GM19463 (cell line): Measurements from ENCODE around the gene MPZ.

ENCODE experiments used
- ATAC-seq: cut with Tn5 transposase; IDR thresholded peaks from one replicate; pipeline ENCODE4 v1.9.1; 2021; ENCODE audit warnings: mild to moderate bottlenecking, moderate library complexity; ENCODE audit not compliant: unreplicated experiment

The MPZ gene

DNA sequence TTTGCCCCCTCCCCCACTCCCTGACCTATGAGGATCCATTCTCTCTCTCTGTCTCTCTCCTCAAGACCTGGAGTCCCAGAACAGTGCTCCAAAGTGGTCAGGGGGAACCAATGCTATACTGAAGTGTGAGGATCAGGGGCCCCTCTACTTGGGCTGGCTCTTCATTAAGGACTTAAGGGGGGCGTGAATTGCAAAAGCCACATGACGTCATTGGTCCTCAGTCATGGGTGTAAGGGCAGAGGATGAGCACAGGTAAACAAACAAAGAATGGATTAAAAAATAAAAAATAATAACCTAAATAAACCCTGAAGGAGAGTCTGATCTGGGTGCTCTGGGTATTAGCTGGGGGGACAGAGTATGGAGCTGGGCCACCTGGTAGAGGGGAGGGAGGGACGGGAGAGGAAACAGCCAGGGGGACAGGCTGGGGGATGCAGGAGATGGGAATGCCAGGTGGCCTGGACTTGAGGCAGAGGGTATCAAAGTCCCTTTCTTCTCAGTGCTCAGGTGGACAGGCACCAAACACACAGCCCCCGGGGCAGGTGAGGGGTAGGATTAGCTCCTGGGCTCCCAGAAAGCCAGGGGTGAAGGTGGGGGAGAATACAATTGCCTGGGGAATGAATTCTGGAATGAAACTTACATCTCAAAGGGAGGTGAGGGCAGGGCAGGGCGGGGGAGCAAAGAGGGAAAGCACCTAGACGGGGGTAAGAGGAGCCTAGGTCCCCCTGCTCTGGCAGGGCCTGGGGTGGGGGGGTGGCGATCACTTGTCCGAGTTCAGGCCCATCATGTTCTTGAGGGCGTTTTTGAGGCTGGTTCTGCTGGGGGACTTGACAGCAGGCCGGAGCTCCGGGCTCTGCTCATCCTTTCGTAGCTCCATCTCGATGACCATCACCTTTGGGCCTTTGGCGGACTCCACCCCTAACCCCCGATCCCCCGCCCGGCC is 4.6 kb downstream of the MPZ start:
- ATAC-seq: no peak

DNA sequence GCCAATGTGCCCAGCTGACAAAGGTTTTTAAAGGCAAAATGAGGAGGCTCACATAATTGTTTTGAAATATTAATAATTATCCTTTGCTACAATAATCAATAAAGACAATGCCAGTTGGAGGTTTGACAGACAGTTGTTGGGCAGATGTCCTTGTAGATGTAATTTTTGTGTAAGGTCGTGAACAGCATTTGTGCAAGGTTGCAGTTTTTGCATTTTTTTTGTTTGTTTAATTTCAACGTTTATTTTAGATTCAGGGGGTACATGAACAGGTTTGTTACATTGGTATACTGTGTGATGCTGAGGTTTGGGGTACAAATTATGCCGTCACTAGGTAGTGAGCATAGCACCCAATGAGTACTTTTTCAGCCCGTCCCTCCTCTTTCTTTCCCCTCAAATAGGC is 9.3 kb downstream of the MPZ start:
- no peak for ATAC-seq

DNA sequence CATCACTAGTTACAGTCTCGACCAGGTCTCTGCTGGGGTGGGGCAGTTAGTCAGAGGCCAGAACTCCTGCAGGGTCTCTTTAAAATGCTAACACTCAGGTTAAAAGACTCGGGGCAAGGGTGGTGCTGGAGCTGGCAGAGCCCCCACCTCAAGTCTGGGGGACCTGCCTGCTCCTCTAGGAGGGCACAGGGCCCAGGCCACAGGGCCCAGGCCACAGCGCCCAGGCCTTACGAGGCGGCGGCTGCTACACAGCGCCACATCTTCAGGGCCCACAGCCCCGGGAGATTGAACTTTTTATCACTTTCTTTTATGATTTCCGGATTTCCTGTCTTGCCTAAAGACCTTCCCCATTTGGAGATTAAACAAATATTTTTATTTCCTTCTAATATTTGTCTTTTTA is 10.4 kb downstream of the MPZ start:
- ATAC-seq: no peak

DNA sequence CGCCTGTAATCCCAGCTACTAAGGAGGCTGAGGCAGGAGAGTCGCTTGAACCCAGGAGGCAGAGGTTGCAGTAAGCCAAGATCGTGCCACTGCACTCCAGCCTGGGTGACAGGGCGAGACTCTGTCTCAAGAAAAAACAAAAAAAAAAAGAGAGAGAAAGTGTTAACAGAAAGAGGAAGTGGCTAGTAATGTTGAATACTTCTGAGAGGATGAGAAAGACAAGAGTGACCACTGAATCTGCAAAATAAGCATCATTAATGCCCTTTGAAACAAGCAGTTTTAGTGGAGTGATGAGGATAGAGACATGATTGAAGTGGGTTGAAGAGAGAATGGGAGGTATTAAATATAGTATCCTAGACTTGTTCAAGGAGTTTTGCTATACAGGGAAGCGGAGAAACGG is 11.7 kb downstream of the MPZ start:
- no peak for ATAC-seq

DNA sequence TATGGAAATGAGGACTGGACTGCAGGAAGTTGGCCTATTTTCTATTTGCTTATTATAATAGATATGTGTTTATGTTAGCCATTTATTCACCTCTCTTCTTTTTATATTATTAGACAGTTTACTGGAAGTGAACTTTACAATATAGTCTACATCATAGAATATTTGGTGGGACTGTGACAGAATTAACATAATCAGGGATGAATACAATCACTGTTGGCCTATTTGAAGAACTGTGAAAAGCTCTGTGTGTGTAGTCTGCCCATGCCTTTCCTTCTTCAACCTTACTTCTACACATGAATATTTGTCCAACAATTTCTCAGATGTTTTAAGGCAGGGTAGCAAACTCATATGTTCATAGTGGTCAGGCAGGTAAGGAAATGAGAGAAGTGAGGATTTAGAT is 12.4 kb downstream of the MPZ start:
- no peak for ATAC-seq

DNA sequence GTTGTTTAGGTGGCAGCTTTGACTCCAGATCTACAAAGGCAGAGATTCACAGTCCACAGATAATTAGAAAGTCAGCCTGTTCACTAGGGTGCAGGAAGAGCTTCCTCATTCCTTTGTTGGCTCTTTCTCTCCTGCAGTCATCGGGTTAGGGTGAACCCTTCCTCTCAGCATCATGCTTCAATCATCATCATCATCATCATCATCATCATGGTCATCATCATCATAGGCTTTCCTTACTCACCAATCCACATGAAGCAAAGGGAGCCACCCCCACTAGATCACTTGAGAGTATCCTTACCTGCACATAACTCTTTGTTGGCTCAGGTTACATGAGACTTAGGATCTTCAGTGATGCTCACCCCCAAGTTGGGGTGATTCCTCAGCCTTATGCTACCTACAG is 19.0 kb downstream of the MPZ start:
- no peak for ATAC-seq

DNA sequence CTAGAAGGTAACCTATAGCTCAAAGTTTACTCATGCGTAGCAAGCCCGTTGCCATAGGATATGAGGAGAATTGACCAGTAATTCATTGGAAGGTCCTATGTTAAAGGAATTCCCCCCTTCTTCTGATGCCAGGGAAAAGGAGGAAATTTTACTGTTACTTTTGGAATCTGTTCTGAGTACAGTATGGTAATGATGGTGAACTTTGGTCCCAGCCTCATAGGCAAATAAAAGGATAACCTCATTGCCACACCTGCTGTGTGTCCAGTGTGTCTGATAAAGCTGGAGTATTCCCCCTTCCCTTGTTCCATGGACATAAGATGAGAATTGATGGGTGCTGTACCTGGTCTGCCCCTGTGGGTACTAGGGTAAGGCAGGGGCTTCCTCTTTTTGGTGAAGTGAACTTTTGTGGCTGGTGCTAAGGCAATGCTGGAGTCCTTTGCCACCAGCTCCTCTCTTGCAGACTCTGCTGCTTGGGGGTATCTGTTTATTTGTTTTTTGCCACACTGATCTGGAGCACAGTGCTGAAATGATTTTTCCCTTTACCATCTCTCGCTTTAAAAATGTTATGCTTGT is 22.2 kb downstream of the MPZ start:
- no peak for ATAC-seq

DNA sequence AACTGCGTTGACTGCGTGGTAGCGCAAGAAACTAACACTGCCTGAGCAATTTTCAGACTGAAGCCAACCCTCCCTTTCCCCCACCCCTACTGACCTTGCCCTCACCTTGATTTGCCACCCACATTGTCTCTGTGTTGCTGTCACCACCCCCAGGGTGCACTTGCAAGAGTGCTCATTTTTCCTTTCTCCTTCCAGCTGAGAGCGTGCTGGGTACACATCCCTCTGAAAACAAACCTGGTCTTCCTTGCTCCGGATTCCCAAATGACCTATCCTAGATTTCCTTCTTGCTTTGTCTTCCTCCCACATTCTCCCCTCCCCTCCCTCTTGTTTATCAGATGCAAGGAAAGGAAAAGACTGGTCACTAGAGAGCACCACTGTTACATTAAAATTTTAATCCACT is 24.2 kb downstream of the MPZ start:
- no peak for ATAC-seq

DNA sequence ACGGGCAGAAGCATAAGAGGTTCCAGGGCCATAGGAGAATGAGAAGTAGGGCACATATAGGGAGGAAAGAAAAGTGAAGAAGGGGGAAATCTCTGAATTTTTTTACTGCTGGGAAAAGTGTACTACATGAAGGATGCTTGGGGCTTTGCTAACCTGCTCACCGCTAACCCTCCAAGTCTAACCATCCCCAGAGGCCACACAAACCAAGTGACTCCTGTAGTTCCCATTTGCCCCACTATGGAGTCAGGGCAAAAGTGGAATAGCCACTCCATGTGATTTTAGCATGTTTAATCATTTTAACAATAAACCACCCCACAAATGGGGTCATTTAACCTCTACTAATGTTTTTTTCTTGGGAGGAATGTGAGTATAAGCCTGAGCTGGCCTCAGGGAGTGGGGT is 24.7 kb downstream of the MPZ start:
- no peak for ATAC-seq

DNA sequence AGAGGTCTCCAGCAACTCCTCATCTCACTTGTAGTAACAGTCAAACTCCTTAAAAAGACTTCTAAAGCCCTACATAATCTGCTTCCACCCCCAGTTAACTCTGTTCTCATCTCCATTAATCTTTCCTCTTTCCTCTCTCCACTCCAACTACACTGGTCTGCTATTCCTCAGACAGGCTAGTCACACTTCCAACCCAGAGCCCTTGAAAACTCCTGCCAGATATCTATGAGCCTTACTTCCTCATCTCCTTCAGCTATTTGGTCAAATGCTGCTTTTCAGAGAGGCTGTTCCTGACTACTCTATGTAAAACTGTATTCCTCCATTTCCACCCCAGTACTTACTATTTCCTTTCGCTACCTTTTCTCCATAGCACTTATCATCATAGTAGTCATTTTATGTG is 26.8 kb downstream of the MPZ start:
- ATAC-seq: no peak

DNA sequence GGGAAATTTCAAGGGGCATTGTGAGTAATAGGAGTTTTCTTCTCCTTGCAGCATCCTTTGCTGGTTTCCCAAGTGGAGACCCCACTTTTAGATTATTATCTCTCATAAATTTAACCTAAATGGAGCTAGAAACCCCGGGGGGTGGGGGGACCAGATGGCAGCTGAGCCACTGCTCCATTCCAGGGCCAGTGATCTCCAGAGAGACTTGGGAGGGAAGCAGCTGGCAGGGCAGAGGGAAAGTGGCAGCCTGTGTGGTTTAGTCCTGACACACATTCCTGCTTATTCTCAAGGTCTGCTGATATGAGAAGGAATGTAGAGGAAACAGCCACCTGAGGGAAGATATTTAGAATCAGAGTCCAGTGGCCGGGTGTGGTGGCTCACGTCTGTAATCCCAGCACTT is 34.9 kb downstream of the MPZ start:
- ATAC-seq: no peak

DNA sequence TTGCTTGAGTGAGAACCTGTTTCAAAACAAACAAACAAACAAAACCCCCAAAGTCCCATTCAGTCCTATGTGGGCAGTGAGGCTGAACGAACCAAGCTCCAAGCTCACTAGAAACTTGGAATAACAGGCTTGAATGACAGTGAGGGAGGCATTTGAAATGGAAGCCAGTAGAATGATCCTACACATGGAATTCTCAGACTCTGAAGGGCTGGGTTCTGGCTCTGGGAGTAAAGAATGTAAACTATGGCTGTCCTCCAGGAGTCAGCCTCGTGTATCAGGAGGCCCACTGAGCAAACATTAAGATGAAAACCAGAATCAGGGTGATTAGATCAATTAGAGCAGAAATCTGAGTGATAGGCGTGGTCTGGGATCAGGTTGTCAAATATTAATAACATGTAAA is 36.4 kb downstream of the MPZ start:
- ATAC-seq: no peak

DNA sequence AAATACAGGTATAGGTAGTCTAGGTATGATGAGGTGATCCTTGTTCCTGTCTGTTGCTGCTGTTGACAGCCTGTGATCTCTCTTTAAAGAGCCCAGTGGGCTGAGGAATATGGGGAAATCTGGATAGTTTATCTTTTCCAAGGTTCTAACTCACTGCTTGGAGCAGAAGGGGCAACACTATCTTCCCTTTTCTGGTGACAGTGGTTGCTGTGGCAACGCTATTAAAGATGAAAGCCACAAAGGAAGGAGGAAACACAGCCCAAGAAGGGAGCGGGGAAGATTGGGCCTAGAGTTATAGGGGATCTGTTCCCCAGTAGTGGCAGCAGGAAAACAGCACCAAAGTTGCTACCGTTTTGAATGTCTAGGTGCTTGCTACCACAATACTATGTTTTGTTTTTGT is 42.4 kb downstream of the MPZ start:
- no peak for ATAC-seq

DNA sequence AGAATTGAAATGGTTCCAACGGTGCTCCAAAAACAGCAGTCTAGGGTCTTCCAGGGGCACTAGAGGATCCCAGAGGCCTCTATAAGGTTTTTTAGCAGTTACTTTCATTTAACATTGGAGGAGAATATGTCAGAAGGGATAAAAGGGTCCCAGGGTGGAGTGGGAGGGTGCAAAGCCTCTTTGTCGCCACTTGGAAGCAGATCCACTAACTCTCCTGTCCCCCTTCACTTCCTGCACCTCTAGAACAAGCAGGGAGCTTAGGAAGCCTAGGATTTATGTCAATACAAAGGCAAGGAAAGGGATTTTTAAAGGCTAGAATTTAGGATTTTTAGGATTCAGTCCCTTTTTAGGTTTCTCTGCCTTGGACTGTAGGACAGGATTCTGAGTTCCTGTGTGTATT is 42.9 kb downstream of the MPZ start:
- ATAC-seq: no peak

DNA sequence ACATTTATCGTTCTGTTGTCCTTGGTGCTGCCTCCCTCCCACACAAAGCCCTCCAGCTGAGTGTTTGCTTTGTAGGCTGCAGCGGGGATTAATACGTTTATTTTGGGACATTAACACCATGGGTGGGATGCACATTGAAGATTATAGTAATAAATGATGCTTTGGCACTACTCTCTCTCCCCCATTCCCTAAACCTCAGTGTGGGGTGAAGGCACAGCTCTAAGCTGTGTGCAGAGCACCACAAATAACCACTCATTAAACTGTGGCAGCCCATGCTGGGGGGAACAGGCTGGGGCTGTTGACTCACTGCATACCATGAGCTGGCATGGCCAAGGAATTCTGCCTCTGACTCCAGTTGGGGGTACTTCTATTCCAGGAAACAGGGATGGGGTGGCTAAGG is 43.6 kb downstream of the MPZ start:
- no peak for ATAC-seq

DNA sequence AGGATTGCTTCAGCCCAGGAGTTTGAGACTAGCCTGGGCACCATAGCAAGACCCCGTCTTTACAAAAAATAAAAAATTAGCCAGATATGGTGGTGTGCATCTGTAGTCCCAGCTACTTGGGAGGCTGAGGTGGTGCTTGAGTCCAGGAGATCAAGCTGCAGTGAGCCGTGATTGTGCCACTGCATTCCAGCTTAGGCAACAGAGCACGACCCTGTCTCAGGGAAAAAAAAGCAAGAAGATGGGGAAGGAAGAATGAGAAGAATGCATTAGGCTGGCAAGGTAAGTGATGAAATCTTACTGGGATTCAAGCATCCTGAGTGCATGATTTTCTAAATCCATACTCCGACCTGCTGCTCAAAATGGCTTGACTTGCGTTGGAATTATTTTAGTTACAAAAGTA is 44.5 kb downstream of the MPZ start:
- no peak for ATAC-seq

DNA sequence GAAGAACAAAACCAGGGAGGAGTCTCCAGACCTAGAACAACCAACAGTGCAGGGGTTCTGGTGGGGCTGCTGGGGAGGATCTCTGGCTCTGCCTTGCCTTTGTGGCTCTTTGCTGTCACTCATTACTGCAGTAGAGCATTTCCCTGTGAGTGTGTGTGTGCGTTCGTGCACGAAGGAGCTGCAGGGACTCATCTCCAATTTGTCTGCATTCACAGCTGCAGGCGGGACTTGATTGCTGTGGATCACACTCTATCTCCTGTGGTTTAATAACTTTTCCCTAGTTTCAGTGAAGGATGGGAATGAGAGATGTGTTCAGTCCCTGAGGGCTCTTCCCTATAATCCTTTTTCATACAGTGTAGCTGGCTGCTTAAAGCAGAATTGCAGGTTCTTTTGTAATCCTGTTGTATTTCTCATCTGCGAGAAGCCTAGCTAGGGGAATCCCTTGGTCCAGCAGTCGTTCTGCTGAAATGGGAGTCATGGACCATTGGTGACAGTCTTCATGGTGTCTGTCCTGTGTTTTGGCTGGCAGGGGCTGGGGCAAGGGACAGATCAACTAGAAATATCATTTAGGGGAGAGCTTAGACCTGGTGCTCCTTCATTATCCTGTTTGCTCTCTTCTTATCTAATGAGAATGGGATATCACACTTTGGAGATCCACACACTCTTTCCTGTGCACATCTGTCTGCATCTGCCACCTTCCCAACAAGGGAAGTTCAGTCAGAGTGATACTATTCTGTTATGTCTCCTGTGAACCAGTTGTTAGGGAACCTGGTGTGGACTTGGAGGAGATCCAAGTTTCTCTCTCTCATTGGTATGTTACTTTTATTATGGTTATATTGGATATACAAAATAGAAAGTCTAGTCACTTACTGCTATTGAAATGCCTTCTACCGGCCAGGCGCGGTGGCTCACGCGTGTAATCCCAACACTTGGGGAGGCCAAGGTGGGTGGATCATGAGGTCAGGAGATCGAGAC is 48.2 kb downstream of the MPZ start:
- ATAC-seq: no peak

DNA sequence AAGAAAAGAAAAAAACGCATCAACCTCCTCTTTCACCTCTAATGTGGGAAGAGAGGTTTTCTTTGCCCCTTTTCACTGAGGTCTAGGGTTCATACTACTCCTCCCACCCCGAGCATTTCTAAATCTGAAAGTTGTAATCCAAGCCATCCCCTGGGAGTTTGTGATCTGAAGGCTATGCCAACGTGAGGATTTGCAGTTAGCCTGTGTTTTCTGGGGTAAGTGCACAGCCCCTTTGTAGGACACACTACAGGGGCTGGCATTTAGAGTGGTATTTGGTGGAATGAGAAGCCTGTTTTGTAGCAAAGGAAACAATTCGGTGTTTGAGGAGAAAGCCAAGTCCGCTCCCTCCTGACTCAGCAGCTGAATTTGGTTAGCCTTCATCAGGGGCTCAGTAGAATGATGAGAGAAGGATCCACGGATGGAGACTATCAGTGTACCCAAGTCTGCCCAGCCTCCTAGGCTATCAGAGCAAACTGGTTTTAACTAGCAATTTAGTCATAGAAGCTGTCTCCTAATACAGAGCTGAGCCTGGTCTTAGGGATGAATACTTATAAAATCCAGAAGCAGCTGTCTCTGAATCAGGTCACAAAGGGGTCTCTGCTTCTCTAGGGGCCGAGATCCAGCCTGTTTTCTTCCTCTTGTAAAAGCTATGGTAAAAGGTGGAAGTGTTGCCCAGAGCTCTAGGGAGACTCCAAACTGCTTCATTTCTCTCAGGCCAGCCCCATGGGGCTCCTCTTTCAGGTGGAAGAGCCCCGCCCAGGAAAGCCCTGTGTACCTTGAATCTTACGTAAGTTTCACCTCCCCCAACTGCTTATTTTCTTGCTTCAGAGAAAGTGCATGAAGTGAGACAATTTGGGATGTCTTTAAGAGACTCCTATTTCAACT is 49.1 kb downstream of the MPZ start:
- no peak for ATAC-seq

DNA sequence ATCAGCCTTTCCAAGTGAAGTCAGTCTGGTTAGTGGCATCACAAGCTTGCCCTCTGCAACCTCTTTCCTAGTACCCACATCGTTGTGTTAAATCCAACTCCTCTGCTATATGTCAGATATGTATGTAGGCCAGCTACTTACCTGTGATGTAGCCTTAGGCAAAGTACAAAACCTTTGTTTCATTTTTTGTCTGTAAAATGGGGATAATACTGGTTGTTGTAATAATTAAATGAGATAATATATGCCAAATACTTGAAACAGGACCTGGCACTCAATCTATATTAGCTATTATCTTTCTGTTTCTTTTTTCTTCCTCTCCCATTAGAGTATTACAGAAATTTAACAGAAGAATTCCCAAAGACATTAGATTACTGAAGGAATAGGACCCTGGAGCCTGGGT is 50.0 kb downstream of the MPZ start:
- ATAC-seq: no peak

DNA sequence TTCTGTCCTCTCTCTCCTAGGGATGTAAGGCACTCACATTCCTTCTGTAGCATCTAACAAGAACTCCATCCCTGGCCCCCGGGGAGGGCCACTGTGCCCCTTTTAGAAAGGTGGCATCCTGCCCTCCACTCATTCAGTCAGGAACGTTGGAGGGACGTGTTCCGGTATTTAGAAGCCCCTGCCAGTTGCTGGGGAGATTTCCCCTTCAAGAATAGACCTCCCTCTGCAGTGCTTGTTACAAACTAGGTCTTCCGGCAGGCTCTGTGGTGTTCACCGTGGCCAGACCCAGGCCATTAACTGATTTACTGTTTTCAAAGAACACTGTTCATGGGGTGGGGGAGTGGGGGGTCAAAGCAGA is 50.4 kb downstream of the MPZ start:
- no peak for ATAC-seq
